Stomach (tissue), 9 donors: ENCODE results near the gene SLC7A6OS. TPM values are rescaled to one million over a fixed set of nuclear protein-coding genes. Genes with fewer than 3 reads are reported as not detected.

Source experiments
- DNase-seq, 2 donors: peaks; one replicate each; pipeline versions ENCODE4 v3.0.0 to v3.0.0-alpha.2; 2013 to 2019
- H3K27ac ChIP-seq, 5 donors: fragments of 200-600 bp in 4 of 5; sonication (generic) in 4 of 5; one replicate each; pipeline ENCODE4 v1.5.1; 2013 to 2019; ENCODE audit warnings: mild to moderate bottlenecking in 1 of 5, moderate library complexity in 1 of 5
- H3K27me3 ChIP-seq, 3 donors: fragments of 200-600 bp; sonication (generic); one replicate each; pipeline ENCODE4 v1.5.1; 2017 to 2019; ENCODE audit warnings: mixed run types in 1 of 3
- H3K36me3 ChIP-seq, 4 donors: fragments of 200-600 bp; sonication (generic); 1 replicate in 3 of 4; 2 replicates in 1 of 4; pipeline ENCODE4 v1.5.1; 2016 to 2019
- H3K4me1 ChIP-seq, 4 donors: fragments of 200-600 bp; sonication (generic); one replicate each; pipeline ENCODE4 v1.5.1; 2016 to 2019
- H3K4me3 ChIP-seq, 4 donors: fragments of 200-600 bp; sonication (generic) in 3 of 4; one replicate each; pipeline ENCODE4 v1.5.1; 2016 to 2019; ENCODE audit warnings: mild to moderate bottlenecking in 1 of 4
- H3K9me3 ChIP-seq, 4 donors: fragments of 200-600 bp; sonication (generic); one replicate each; pipeline ENCODE4 v1.5.1; 2016 to 2019
- EP300 ChIP-seq: sonication (generic); formaldehyde crosslinking; IDR thresholded peaks from one replicate; pipeline ENCODE4 v1.6.1; 2017; ENCODE audit warnings: antibody characterized with exemption
- POLR2A ChIP-seq, 4 donors: fragments of 450-650 bp; IDR thresholded peaks; one replicate each; pipeline ENCODE4 v1.6.1; 2016; ENCODE audit warnings: antibody characterized with exemption in 4 of 4, control low read depth in 2 of 4, mild to moderate bottlenecking in 1 of 4, moderate library complexity in 1 of 4
- POLR2AphosphoS5 ChIP-seq, 3 donors: sonication (generic); formaldehyde crosslinking; IDR thresholded peaks; one replicate each; pipeline ENCODE4 v1.6.1; 2016; ENCODE audit warnings: antibody characterized with exemption in 3 of 3
- WGBS, 5 donors: extraction: QIAGEN DNeasy Blood & Tissue Kit in 3 of 5; methylation state at CpG; one replicate each; pipeline versions ENCODE4 v1.1.5 to v1.1.7; 2013 to 2018; 5-methylcytosine and 5-hydroxymethylcytosine counted together
- intact Hi-C: fragments of 100-400 bp; cut with DNase I; formaldehyde crosslinking; loops from one replicate; pipeline ENCODE4 v1.15.1; 2023; ENCODE audit warnings: low total_unique reads
- polyA plus RNA-seq, 3 donors: library from polyadenylated mRNA; stranded (reverse); fragments of 200-250 nt; gene quantifications; one replicate each; pipeline ENCODE4 v1.2.3, GENCODE V29; 2013
- total RNA-seq, 5 donors: library from RNA; depleted of rRNA; stranded (reverse); fragments of >200 nt; gene quantifications; one replicate each; pipeline versions ENCODE4 v1.1.0 to v1.2.3, GENCODE V29; 2014 to 2016
- TF ChIP-seq, protein P1 (sequence below), 7 experiments: fragments of 450-650 bp in 4 of 7; fragments of 200-600 bp in 3 of 7; sonication (generic) in 3 of 7; IDR thresholded peaks; one replicate each; pipeline ENCODE4 v1.5.1; 2016 to 2019; ENCODE audit warnings: antibody characterized with exemption in 7 of 7, control low read depth in 2 of 7, mild to moderate bottlenecking in 1 of 7
- donor health status: healthy with polysubstance abuse.
- donor health status: Bipolar disorder and iron deficiency.
- donor health status: healthy.

SLC7A6OS gene
- total and polyA plus RNA-seq, 8 donors = 4.7 to 41.4 (median 13.3) TPM

DNA sequence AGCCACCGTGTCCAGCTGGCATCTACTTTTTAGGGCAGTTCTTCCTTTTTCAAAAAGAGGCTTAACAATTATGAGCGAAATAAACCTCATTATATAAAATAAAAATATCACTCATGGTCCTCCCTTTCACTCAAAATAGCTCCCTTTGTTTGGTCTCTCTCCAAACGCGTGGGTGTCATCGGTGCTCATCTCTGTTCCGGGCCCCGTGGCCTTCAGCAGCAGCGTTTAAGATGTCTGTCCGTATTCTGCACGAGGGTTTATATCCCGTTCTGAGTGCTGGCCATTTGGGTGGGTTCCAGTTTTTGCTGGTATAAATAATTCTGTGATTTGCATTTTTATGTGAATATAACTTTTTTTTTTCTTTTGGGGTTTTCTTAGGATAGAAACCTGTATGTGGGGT is 33.5 kb upstream of the SLC7A6OS start:
- WGBS, 5 donors = 76 to 85% (median 83%) methylated on average over 11 of the region's 11 CpGs
- H3K36me3 ChIP-seq = peaks cover 44 to 96% (median 95%) of the 10 kb centered on the region in 4 donors
- intact Hi-C loops = no loop called here

DNA sequence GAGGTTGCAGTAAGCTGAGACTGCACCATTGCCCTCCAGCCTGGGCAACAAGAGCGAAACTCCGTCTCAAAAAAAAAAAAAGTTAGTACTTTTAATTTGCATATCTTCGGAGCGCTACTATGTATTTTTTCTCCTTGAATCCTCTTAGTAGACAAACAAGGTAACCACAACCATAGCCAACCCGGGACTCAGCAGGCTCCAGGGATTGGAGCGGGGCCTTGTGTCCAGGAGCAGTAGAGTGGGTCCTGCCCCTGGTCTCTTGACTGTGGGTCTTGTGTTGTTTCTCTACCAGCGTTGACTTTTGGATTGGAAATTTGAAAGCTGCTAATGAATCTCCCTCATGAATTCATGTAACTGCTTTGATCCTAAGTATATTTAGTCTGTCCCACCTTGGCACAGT is 32.4 kb upstream of the SLC7A6OS start:
- Histone ChIP-seq H3K4me3 (no peak overlapping the region), H3K4me1 (no peaks in the 10 kb centered on the region), H3K36me3 (peaks cover 53 to 96% (median 95%) of the 10 kb centered on the region in 4 donors), H3K27me3 (no peaks in the 10 kb centered on the region), H3K27ac (no peak overlapping the region), H3K9me3 (no peaks in the 10 kb centered on the region)
- intact Hi-C loops = no loop called here
- 88 to 96% (median 91%) methylated on average over 7 of the region's 7 CpGs for WGBS, 5 donors
- no peak for DNase-seq
- TF ChIP-seq EP300 (no peak), POLR2A (IDR thresholded peaks at IDR 0.05) (no peak), POLR2AphosphoS5 (IDR thresholded peaks at IDR 0.05) (no peak)
- TF ChIP-seq, protein P1, sequence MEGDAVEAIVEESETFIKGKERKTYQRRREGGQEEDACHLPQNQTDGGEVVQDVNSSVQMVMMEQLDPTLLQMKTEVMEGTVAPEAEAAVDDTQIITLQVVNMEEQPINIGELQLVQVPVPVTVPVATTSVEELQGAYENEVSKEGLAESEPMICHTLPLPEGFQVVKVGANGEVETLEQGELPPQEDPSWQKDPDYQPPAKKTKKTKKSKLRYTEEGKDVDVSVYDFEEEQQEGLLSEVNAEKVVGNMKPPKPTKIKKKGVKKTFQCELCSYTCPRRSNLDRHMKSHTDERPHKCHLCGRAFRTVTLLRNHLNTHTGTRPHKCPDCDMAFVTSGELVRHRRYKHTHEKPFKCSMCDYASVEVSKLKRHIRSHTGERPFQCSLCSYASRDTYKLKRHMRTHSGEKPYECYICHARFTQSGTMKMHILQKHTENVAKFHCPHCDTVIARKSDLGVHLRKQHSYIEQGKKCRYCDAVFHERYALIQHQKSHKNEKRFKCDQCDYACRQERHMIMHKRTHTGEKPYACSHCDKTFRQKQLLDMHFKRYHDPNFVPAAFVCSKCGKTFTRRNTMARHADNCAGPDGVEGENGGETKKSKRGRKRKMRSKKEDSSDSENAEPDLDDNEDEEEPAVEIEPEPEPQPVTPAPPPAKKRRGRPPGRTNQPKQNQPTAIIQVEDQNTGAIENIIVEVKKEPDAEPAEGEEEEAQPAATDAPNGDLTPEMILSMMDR (IDR thresholded peaks at IDR 0.05) = no peak

More for the DNA sequence above, 33.5 kb upstream of the SLC7A6OS start:
- Histone ChIP-seq H3K4me3 (no peak overlapping the region), H3K9me3 (no peaks in the 10 kb centered on the region), H3K27me3 (no peaks in the 10 kb centered on the region), H3K4me1 (no peaks in the 10 kb centered on the region), H3K27ac (no peak overlapping the region)
- no peak for DNase-seq
- no peak for TF ChIP-seq POLR2A (IDR thresholded peaks at IDR 0.05)
- no peak for TF ChIP-seq EP300
- TF ChIP-seq POLR2AphosphoS5 (IDR thresholded peaks at IDR 0.05) = no peak
- TF ChIP-seq, protein P1 (IDR thresholded peaks at IDR 0.05) = no peak

DNA sequence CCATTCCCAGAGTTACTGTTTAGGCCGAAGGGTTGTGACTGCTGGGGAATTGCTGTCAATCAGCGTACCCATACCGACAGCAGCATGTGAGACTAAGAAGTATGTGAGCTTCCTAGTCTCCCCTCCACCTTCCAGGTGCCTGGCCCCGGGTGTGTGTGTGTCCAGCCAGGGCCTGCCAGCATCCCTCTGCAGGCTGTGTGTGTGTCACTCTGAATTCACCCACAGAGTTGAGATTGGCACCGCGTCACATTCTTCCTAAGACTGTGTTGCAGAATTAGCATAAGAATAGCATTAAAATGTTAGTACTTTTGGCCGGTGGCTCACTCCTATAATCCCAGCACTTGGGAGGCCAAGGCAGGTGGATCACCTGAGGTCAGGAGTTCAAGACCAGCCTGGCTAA is 31.9 kb upstream of the SLC7A6OS start:
- 91 to 96% (median 94%) methylated on average over 7 of the region's 7 CpGs for WGBS, 5 donors
- H3K4me3 ChIP-seq = no peak overlapping the region
- H3K36me3 ChIP-seq = peaks cover 53 to 96% (median 95%) of the 10 kb centered on the region in 4 donors
- DNase-seq = no peak
- no peak overlapping the region for H3K27ac ChIP-seq
- H3K9me3 ChIP-seq = no peaks in the 10 kb centered on the region
- H3K4me1 ChIP-seq = no peaks in the 10 kb centered on the region
- no peak for TF ChIP-seq POLR2AphosphoS5 (IDR thresholded peaks at IDR 0.05)
- TF ChIP-seq, protein P1 (IDR thresholded peaks at IDR 0.05) = no peak
- no peak for TF ChIP-seq EP300
- TF ChIP-seq POLR2A (IDR thresholded peaks at IDR 0.05) = no peak
- intact Hi-C loops = no loop called here
- H3K27me3 ChIP-seq = no peaks in the 10 kb centered on the region

DNA sequence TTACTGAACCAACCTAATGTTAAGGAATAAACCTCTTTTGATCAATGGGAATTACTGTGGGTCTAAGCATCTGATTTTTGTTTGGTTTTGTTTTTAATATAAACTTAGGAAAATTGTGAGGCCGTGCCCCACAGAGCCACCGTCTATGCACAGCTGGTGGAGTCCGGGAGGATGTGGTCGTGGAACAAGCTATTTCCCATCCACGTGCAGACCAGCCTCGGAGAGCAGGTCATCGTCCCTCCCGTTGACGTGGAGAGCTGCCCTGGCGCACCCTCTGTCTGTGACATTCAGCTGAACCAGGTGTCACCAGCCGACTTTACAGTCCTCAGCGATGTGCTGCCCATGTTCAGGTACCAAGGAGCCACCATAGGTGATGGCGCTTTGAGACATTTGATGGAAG is 28.5 kb upstream of the SLC7A6OS start:
- Histone ChIP-seq H3K4me1 (no peaks in the 10 kb centered on the region), H3K4me3 (no peak overlapping the region), H3K27me3 (no peaks in the 10 kb centered on the region), H3K9me3 (no peaks in the 10 kb centered on the region), H3K36me3 (peaks cover 49 to 95% (median 84%) of the 10 kb centered on the region in 4 donors), H3K27ac (no peak overlapping the region)
- TF ChIP-seq POLR2A (IDR thresholded peaks at IDR 0.05) = no peak
- no peak for DNase-seq
- intact Hi-C loops = no loop called here
- 90 to 95% (median 94%) methylated on average over 13 of the region's 13 CpGs for WGBS, 5 donors

DNA sequence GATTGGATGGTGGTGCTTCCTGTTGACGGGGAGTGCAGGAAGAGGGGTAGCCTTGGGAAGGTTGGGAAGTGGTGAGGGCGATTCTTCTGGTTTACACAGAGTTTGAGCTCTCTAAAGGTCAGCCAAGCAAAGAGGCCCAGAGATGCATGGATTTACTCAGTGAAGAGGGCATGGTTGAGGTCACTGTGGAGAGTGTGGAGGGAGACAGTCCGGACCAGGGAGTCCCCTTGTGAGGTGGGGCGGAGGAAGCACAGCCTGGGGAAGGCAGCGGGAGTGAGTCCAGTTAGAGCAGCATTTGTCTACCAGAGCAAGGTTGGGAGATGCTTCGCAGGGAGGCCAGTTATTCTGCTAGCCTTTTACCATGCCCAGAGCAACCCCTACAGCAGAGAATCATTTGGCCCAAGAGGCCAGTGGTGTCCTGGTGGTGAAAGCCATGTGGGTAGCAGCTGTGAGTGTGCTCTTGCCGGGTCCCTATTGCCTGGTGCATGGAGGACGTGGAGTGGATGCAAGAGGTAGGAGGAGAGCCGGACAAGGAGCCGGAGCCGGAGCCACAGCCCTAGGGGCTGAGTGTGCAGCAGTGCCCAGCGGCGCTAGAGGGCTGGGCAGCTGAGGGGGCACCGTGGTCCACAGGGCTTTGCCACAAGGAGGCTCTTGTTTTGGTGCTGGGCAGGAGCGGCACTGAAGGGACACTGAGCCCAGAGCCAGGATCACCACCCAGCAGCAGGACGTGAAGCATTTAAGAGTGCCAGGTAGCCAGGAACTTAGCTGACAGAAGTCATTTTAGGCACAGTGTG is 27.8 kb upstream of the SLC7A6OS start:
- no peaks in the 10 kb centered on the region for H3K27me3 ChIP-seq
- no peak for DNase-seq
- intact Hi-C loops = no loop called here
- H3K36me3 ChIP-seq = peaks cover 49 to 95% (median 77%) of the 10 kb centered on the region in 4 donors
- peaks cover 0 to under 1% (median 0%) of the 10 kb centered on the region in 4 donors for H3K4me1 ChIP-seq
- no peak overlapping the region for H3K4me3 ChIP-seq
- TF ChIP-seq EP300 (no peak), POLR2AphosphoS5 (IDR thresholded peaks at IDR 0.05) (no peak)
- TF ChIP-seq, protein P1 (IDR thresholded peaks at IDR 0.05) = no peak
- WGBS, 5 donors = 91 to 98% (median 97%) methylated on average over 16 of the region's 16 CpGs
- H3K27ac ChIP-seq = no peak overlapping the region
- H3K9me3 ChIP-seq = no peaks in the 10 kb centered on the region
